ENCODE results near the gene PPOX.

Gene PPOX

GRCh38 chr1:161198897-161199431 lies 32.7 kb downstream of the PPOX start, which contains the start of gene ADAMTS4:
ADAMTS4 (minus strand) TSS chr1:161199054; CDS start chr1:161198627, 427 bp downstream.
- no peak for DNase-seq

DNA sequence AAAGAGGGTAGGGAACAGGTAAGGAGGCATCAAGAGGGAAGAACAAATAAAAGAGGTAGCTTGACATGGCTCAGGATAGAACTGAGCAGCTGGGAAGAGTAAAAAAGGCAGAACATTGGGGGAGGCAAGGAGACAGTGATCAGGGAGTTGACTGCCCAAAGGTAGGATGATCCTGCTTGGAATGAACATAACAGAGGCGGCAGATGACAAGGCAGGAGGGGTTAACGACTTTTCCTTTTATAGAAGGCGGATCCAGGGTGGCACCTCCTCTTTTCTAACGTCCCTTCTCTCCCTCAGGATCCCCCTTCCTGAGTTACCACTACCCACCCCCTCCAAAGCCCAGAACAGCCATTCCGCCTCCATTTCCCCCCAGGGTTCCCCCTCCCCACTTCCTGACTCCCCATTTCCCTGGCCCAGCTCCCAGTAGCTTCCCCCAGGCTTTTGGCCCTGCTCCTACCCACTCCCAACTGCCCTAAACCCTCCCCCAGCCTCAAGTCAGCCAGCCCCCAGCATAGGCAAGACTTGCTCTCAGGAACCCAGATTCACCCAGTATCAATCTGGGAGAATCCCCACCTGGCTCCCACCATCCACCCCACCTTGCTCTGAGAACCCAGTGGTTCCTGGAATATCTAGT lies 33.4 kb downstream of the PPOX start:
- DNase-seq = no peak

DNA sequence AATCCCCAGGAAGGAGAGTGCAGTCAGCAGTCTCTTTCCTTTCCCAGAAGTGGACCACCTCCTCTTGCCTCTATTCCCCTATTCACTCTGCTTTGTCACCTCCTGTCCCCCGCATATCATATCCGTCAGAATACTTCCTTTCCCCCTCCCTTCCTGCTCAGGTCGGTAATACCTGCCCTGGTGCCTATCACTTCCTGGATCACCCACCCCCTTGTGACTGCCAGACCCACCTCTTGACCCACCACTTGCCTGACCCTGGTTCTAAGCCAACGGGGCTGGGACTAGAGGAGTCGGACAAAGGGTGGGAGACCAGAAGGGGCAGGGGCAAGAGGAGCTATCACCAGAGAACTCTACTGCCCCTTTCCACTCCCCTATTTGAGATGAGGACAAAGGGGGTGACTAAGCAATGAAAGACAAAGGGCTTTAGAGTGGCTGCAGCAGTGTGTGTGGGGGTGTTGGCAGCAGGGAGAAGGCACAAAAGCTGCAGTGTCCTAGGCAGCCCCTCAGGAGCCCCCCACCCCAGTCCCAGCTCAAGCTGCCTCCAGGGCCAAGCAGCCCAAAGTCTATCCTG lies 34.3 kb downstream of the PPOX start:
- DNase-seq = peak; percentile 37

DNA sequence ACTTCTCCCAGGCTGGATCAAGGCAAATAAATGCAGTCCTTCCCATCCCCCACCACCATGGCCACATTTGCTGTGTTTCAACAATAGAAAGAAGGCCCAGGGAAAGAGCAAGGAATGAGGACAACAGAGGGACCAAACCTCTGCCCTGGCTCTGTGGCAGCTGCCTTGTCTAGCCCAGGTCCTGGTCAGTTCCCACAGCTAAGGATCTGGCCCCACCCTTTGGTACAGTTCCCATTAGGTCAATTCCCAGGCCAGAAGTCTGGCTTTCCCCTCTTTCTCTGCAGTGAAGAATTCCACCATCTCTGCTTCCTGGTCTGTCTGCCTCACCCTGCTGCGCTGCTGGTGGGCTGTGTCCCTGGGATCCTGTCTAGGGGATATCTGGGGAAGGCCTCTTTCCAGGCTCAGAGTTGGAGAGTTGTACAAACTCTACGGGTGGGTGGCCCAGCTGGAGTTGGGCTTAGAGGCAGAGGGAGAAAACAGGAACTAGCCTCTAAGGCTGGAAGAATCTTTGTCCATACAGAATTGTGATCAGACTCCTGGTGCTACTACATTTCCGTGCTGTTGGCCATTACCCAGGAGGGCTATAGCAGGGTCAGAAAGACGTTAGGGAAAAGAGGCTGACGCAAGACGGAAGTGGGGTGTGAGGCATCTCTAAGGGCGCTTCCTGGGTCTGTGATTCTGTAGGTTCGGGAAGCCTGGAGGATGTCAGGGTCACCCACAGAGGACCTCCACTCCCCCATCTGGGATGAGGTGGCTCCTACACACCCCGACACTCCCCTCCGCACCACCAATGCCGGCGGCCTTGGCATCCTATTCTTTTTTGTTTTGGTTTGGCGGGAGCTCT lies 35.0 kb downstream of the PPOX start:
- DNase-seq = no peak

DNA sequence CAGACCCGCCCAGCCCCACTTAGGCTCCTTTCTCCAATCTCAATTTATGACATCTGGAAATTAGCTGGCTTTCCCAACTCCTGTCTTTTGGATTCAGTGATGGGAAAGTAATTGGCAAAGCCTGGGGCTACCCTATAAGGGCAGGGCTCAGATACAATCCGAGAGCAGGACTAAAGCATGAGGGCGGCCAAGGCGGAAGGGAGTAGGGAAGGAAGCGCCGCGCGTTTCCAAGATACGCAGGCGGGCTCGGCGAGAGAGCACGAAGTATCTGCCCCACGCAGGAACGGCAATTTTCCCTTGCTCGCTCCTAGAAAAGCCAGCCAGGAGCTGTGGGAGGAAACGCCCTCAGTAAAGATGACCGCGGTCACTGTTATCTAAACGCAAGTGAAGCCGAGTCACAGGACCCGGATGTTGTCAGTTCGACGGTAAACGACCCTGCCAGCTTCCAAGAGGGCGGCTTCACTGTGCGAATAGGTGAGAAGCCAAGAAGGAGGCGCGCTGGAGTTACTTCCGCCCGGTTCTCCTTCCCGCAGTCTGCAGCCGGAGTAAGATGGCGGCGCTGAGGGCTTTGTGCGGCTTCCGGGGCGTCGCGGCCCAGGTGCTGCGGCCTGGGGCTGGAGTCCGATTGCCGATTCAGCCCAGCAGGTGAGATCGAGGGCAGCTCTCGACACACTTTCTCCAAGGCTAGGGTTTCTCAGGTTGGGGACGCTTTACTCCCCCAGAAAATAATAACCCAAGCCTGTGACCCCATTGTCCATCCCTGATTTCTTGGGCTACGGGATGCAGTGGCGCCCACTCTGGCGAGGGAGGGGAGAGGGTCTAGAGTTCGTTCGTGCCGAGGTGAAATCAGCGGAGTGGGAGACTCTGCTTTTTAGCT lies 35.8 kb downstream of the PPOX start, which contains the start of gene NDUFS2:
Gene NDUFS2, plus strand, starts transcription at position 532 of the 877 bp plus-strand sequence. Its CDS starts 19 bp downstream, at position 551.
- peak; percentile 96 for DNase-seq

GRCh38 chr1:161206411-161207140 lies 40.4 kb downstream of the PPOX start:
- no peak for DNase-seq

GRCh38 chr1:161207173-161207572 lies 40.9 kb downstream of the PPOX start:
- no peak for DNase-seq

DNA sequence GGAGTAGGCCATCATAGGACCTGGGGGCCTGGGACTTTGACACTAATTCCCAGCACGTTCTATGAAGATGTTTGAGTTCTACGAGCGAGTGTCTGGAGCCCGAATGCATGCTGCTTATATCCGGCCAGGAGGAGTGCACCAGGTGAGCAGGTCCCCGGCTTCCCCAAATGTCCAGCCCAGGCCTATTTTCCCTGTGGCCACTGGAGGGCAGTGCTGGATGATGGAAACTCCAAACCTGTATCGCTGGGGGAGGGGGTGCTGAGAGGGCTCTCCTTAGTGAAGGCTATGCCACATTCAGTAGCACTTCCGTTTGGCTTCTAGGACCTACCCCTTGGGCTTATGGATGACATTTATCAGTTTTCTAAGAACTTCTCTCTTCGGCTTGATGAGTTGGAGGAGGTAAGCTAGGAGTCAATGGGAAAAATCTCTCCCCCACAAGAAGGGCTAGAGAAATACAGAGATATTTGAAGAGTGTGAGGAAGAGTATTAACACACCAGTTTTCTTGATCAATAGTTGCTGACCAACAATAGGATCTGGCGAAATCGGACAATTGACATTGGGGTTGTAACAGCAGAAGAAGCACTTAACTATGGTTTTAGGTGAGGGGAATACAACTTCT lies 43.7 kb downstream of the PPOX start:
- peak; percentile 79 for DNase-seq

DNA sequence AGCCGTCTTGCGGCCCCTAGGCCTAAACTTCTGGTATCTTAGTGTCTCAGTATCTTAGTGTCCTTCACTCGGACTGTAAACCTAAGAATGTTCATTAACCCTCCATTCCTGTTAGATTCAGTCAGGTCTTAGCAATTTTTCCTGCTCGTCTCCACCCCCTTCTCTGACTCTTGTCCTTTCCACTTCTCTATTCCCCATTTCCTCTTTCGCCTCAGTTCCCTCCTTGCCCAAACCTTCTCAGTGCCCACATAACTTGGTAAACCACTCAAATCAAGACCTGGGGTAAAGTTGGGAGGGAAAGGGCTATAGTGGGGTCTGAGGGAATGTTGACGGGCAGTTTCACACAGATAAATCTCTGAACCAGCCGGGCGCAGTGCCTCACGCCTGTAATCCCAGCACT lies 48.1 kb downstream of the PPOX start:
- no peak for DNase-seq

GRCh38 chr1:161215076-161215475 lies 48.9 kb downstream of the PPOX start, which contains the start of gene FCER1G:
FCER1G (plus strand) TSS chr1:161215295; CDS start chr1:161215322, 27 bp downstream.
- DNase-seq = no peak

DNA sequence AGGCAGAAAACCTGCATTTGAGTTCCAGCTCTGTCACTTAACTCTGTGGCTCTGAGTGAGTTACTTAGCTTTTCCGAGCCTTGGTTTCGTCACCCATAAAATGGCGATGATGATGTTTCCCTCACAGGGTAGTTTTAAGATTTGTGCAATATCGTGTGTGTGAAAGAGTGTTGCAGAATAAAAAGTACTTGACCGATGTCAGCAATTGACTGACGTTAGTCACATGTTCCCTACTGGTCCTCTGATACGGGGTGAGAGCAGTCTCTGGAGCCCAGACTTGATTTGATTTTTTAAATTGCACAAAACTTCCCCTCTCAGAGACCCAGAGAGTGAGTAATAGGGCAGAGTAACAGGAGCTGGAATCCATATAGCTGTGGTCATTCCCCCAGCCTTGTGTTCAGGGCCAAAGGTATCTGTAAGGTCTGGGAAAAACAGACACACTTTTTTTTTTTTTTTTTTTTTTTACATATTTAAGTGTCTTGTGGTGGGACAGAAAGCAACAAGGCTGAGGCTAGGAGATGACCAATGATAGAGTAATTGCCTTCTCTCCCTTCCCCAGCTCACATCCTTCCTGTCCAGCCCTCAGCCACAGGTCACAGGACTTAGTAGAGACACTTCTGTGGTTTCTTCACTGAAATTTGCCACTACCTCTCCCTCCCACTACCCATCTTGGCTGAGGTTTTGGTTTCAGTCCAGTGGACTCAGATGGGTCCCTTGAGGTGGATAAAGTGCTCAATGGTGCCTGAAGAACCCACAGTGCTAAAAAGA lies 50.9 kb downstream of the PPOX start:
- DNase-seq = no peak

DNA sequence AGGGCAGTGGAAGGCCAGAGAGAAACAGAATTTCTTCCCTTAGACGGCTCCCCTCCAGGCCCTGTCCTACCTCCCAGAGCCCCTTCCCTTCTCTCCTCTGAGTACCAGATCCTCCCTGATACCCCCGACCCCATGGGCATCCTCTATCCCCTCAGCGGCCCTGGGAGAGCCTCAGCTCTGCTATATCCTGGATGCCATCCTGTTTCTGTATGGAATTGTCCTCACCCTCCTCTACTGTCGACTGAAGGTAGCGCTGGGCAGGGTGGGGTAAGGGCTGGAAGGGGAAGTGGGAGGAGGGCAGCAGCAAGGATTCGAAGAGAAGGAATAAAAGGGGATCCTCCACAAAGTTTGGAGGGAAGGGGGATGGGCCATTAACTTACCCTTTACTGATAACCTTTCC lies 51.6 kb downstream of the PPOX start:
- DNase-seq = no peak

GRCh38 chr1:161218301-161219077 lies 52.3 kb downstream of the PPOX start:
- peak; percentile 33 for DNase-seq

GRCh38 chr1:161219078-161219892 lies 53.1 kb downstream of the PPOX start:
- no peak for DNase-seq

GRCh38 chr1:161220002-161220401 lies 53.8 kb downstream of the PPOX start:
- no peak for DNase-seq

Data from CD4-positive, alpha-beta T cell treated with Interleukin-6 for 4 hours (primary cell).